Glomerular endothelial cell (primary cell): ENCODE results near the gene PXYLP1. TPM values are rescaled to one million over a fixed set of nuclear protein-coding genes. Genes with fewer than 3 reads are reported as not detected.

Experiments
- DNase-seq: peaks from one replicate; pipeline ENCODE4 v3.0.0-alpha.2; 2011; ENCODE audit warnings: low read depth, low spot score; ENCODE audit errors: extremely low read depth
- total RNA-seq: library from RNA; depleted of rRNA; stranded (reverse); fragments of >200 nt; gene quantifications from 2 replicates; pipeline ENCODE4 v1.2.3, GENCODE V29; 2015

PXYLP1 gene
- total RNA-seq, 1 donor from 2014 or later, result 1.8 TPM

DNA sequence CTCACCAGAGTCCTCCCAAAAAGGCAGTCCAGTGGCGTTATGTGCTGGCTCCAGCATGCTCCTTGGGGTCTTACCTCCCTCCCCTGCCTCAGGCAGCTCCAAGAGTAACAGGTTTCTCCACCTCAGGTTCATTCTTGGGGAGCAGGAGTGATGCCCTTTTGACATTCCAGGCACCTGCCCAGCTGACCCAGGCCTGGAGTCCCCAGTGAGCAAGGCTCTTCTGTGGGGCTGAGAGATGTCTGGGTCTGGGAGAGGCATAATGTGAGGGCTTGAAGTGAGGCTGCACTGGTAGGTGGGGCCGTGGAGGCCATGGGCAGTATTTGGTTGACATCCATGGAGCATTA is 15.3 kb downstream of the PXYLP1 start:
- no peak for DNase-seq

DNA sequence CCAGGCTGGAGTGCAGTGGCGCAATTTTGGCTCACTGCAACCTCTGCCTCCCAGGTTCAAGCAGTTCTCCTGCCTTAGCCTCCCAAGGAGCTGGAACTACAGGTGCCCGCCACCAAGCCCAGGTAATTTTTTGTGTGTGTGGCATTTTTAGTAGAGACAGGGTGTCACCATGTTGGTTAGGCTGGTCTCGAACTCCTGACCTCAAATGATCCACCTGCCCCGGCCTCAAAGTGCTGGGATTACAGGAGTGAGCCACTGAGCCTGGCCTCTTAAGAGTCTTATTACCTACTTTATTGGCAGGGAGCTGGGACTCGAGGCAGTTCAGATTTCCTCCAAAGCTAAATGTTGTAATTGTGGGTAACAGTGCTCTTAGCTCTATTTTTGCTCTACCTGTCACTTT is 16.4 kb downstream of the PXYLP1 start:
- DNase-seq, result no peak

DNA sequence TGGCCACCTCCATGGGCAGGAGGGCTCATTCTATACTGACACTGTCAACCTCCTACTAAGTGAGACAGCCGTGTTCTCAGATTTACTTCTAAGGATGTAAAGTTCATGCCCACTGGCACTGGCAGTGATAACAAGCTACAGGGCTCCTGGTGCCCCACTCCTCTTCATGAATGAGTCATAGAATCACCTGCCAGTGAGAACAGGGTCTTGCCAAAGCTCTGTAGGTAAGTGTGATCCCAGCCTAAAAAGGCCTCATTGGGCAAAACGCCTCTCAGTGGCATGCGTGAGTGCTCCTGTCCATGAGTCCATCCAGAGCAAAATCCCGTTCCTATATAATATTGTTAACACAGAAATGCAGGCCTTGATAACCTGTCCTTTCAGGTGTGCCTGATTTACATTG is 17.4 kb downstream of the PXYLP1 start:
- no peak for DNase-seq

- no peak for DNase-seq
Measured at GRCh38 chr3:141250342-141250741, 18.7 kb downstream of the PXYLP1 start.

DNA sequence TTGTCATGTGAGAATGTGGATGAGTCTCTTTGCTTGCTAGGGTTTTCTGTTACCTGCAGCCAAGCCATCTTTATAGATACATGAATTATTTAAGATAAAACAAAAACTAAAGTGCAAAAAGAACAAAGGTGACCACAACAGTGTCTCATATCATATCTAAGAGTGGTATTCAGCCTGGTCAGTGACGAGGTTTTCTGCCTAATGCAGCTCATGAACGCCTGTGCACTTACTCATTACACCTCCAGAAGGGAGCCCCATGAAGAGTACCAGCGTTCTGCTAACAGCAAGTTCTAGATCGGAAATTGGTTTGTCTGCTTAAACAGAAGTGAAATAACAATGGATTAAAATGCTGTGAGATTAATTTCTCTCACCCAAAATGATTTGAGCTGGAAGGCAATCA is 19.2 kb downstream of the PXYLP1 start:
- no peak for DNase-seq

DNA sequence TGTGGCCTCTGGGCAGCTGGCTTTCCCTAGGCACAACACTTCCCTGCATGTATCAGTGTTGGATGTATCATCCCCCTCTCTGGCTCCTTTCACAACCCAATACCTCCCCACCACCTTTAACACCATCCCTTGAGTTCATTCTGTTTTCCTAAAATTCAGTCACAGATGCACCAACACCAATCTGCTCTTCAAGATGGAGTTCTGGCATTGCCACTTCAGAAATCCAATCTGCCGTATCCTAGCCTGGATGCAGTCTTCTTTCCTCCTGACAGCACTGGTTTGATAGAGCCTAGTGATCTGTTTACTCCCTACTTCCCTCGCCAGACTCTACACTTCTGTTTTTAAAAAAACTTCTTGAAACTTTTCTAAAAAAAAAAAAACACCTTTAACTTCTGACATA is 21.7 kb downstream of the PXYLP1 start:
- no peak for DNase-seq

GRCh38 chr3:141253811-141254210 is 22.2 kb downstream of the PXYLP1 start:
- no peak for DNase-seq

- no peak for DNase-seq
Measured at GRCh38 chr3:141255137-141255845, 23.7 kb downstream of the PXYLP1 start.

DNA sequence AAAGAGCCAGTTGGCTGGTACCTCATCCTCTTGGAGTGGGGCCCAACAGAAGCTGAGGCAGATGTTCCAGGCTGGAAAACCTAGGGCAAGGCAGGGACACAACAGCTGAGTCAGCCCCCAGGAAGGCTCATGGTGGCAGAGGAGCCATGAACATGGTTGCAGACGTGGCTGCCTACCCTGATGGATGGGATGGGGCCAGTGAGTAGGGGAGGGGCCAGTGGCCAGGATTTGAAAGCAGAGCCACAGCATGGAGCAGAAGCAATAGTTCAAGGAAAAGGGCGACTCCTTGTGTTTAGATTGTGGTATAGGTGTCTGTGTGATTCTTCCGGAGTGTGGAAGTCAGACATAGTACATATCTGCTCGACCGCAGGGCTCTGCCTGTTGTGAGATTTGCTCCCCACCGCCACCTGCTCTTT is 24.2 kb downstream of the PXYLP1 start:
- no peak for DNase-seq

- DNase-seq, result no peak
Measured at GRCh38 chr3:141256820-141257219, 25.2 kb downstream of the PXYLP1 start.

GRCh38 chr3:141257961-141258360 is 26.3 kb downstream of the PXYLP1 start:
- no peak for DNase-seq

- no peak for DNase-seq
Measured at GRCh38 chr3:141258973-141259372, 27.3 kb downstream of the PXYLP1 start.

DNA sequence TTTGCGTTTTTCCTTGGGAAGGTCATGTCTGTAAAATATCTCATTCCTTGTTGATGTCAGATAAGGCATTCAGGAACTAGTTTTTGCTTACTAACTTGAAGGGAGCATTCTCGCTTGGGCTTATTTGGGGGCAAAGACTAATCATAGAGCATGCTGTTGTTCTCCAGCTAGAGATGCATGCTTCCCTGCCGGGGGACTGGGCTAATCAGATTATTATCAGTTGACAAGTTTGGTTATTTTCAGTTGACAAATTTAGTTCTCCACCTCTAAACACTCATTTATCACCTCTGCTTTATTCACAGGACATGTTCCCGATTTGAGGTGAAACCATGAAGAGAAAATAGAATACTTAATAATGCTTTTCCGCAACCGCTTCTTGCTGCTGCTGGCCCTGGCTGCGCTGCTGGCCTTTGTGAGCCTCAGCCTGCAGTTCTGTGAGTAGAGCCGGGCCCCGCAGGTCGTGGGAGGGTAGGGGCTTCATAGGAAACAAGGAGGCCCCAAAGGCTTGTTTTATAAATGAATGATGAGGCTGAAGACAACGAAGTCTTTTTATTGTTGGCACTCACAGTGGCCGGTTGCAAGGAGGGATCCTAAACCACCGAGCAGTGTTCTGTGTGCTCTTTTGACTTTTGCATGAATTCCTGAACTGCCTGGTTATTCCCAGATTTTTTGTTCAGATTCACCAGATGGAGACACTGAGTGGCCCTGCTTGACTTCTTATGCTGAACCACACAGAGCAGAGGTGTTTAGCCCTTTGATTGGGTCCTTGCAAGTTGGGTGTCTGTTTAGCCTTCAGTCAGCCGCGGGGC is 28.4 kb downstream of the PXYLP1 start:
- DNase-seq, result no peak

DNA sequence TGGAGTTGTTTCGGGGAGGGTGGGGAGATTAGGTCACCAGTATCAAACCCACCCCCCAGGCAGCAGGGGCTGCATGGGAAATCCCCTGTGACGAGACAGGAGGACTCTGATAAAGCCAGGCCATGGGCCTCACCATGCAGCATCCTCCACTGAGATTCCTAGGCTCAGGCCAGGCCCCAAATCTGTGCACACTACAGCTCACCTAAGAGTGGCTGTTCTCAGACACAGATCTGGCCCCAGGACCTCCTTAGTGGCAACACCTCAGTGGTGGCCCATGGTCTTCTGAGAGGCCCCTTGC is 29.0 kb downstream of the PXYLP1 start:
- DNase-seq, result no peak

DNA sequence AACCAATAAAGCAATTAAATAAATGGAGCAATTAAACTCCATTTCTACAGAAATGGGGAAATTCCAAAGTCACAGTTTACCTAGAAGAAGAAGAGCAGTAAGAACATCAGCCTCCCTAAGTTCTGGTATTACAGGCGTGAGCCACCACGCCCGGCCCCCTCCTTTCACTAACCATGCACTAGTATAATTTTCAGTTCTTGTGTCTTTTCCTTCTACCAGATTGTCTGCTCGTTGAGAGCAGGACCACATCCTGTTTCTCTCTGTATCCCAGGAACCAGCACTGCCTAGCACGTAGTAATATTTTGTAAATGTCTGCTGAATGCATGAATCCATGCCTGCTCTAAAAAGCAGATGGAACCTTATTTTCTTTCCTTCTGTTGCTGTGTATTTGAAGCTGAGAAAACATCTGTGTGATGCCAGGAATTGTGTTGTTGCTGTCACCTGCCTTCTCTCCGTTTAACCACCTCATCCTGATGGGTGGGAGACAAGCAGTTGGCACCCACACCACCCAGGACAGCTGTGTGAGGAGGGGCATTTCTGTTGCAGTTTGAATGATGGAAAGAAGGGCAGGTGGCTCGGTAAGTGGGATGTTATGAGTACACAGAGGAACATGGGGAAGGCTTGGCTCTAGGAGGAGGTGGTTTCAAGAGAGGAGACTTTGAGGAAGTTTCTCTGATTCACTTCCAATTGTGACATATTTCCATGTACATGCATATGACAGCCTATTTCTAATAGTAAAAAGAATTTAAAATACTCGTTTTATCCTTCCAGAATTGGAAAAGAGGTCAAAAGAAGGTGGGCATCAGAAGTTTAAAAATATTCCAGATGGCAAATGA is 30.1 kb downstream of the PXYLP1 start:
- no peak for DNase-seq

DNA sequence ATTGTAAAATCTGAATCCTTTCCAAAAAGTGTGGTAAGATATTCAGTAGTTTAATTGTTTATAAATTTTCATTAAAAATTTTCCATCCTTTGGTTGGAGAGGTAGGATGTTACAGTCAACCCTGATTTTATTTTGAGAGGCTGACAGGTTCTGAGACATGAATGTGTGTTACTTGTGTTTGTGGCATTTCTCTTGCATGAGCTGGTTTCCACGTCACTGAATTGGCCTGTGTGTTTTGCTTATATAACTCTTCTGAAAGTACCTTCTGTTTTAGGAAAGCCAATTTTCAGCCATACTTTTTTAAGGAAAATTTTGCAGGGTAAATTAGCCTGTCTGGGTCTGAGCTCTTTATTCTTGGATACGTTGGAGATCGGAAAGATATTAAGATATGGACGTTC is 30.7 kb downstream of the PXYLP1 start:
- no peak for DNase-seq

GRCh38 chr3:141266186-141266585 is 34.6 kb downstream of the PXYLP1 start:
- DNase-seq, result no peak

- DNase-seq, result no peak
Measured at GRCh38 chr3:141266797-141267555, 35.4 kb downstream of the PXYLP1 start.

GRCh38 chr3:141267629-141268028 is 36.0 kb downstream of the PXYLP1 start:
- DNase-seq, result no peak

- DNase-seq, result no peak
Measured at GRCh38 chr3:141268306-141268705, 36.7 kb downstream of the PXYLP1 start.

DNA sequence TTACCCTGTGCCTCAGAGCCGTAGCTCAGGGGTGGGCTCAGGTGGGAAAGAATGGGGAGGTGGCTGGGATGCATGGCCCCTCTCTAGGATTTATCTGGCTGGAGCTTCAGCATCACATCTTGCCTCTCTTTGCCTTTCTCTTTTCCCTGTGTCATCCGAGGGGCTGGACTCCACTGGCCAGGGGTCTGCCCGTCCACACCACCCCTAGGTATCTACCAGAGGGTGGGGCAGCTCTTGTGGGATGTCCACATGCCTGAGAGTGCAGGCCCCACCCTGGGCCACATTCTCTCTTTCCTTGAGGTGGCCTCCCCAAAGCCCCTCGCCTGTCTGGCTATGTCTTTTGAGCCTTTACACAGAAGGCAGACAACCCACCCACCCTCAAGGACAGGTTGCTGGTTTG is 37.2 kb downstream of the PXYLP1 start:
- DNase-seq, result no peak
